NCI-H2107 (cell line): Measurements from ENCODE around the gene VWC2L.
A peak's percentile ranks its signal among the peaks of the same experiment; 100 is the strongest.

Experiments used
- DNase-seq: peaks from one replicate; lab custom pipeline; 2025; lab: John Stamatoyannopoulos, UW

VWC2L gene

GRCh38 chr2:214542295-214542694, 131.4 kb downstream of the VWC2L start:
- no peak for DNase-seq

- no peak for DNase-seq
Observed at GRCh38 chr2:214542866-214543265, 132.0 kb downstream of the VWC2L start.

GRCh38 chr2:214543386-214543955, 132.6 kb downstream of the VWC2L start:
- DNase-seq, result no peak

- no peak for DNase-seq
Observed at GRCh38 chr2:214545898-214546542, 135.2 kb downstream of the VWC2L start.

- DNase-seq, result no peak
Observed at GRCh38 chr2:214547931-214548330, 137.1 kb downstream of the VWC2L start.

GRCh38 chr2:214549946-214550345, 139.1 kb downstream of the VWC2L start:
- DNase-seq, result no peak

GRCh38 chr2:214550786-214551185, 139.9 kb downstream of the VWC2L start:
- DNase-seq, result no peak

GRCh38 chr2:214557884-214558283, 147.0 kb downstream of the VWC2L start:
- DNase-seq, result no peak

GRCh38 chr2:214558341-214558740, 147.5 kb downstream of the VWC2L start:
- DNase-seq, result no peak

- DNase-seq, result no peak
Observed at GRCh38 chr2:214560176-214560575, 149.3 kb downstream of the VWC2L start.

GRCh38 chr2:214560618-214561190, 149.8 kb downstream of the VWC2L start:
- no peak for DNase-seq

GRCh38 chr2:214565246-214565645, 154.4 kb downstream of the VWC2L start:
- DNase-seq, result no peak

GRCh38 chr2:214566457-214566856, 155.6 kb downstream of the VWC2L start:
- DNase-seq, result no peak

- no peak for DNase-seq
Observed at GRCh38 chr2:214569419-214570035, 158.7 kb downstream of the VWC2L start.

GRCh38 chr2:214574084-214574781, 163.4 kb downstream of the VWC2L start:
- peak; percentile 1 for DNase-seq

GRCh38 chr2:214575030-214575429, 164.2 kb downstream of the VWC2L start:
- no peak for DNase-seq

GRCh38 chr2:214575465-214575864, 164.6 kb downstream of the VWC2L start:
- DNase-seq, result no peak

GRCh38 chr2:214577769-214578168, 166.9 kb downstream of the VWC2L start:
- DNase-seq, result no peak

- no peak for DNase-seq
Observed at GRCh38 chr2:214578442-214578841, 167.6 kb downstream of the VWC2L start.

- DNase-seq, result no peak
Observed at GRCh38 chr2:214579035-214579434, 168.2 kb downstream of the VWC2L start.

GRCh38 chr2:214587442-214587841, 176.6 kb downstream of the VWC2L start:
- no peak for DNase-seq

- no peak for DNase-seq
Observed at GRCh38 chr2:214591366-214591765, 180.5 kb downstream of the VWC2L start.

- DNase-seq, result no peak
Observed at GRCh38 chr2:214592011-214592410, 181.2 kb downstream of the VWC2L start.
